ENCODE measurements around the gene GLTP. TPM values are rescaled to one million over a fixed set of nuclear protein-coding genes. Genes with fewer than 3 reads are reported as not detected.
"Not testable (repeated sequence)": the region's sequence is repeated elsewhere in the genome, so short reads cannot be mapped to it uniquely, and the experiment has no call there.

GLTP gene
- total RNA-seq, 1 experiment from 2014 or later = 34.9 TPM

DNA sequence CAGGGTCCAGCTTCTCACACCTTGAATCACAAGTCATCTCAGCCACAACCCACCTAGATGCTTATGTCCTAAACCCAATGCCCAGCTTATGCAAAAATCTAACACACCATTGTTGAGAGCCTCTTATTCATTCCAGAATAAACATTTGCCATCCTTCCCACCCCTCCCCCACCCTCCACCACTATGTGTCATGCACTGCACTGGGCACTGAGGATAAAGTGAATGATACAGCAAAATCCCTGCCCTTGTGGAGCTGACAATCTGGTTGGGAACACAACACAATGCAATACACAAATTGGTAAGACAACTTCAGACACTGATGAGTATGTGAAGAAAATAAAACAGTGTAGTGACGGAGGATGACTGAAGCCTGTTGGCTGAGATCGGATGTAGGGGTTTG lies 1.4 kb upstream of the GLTP start:
- in situ Hi-C loops (cut with HindIII; ENCODE audit: low sequenced_read_pairs) = no loop called here
- no peak for DNase-seq (ENCODE audit: low spot score)

GRCh38 chr12:109880938-109881337 lies 597 bp upstream of the GLTP start:
- in situ Hi-C loops (cut with HindIII; ENCODE audit: low sequenced_read_pairs) = no loop called here
- DNase-seq (ENCODE audit: low spot score) = no peak

GRCh38 chr12:109879351-109880042 lies 844 bp downstream of the GLTP start:
- in situ Hi-C loops (cut with HindIII; ENCODE audit: low sequenced_read_pairs) = no loop called here
- DNase-seq (ENCODE audit: low spot score) = peak; percentile 29

- no peak for DNase-seq (ENCODE audit: low spot score)
- in situ Hi-C loops (cut with HindIII; ENCODE audit: low sequenced_read_pairs) = no loop called here
These were observed 1.6 kb downstream of the GLTP start for GRCh38 chr12:109878749-109879148.

- in situ Hi-C loops (cut with HindIII; ENCODE audit: low sequenced_read_pairs) = no loop called here
- DNase-seq (ENCODE audit: low spot score) = no peak
These were observed 2.1 kb downstream of the GLTP start for GRCh38 chr12:109878247-109878625.

DNA sequence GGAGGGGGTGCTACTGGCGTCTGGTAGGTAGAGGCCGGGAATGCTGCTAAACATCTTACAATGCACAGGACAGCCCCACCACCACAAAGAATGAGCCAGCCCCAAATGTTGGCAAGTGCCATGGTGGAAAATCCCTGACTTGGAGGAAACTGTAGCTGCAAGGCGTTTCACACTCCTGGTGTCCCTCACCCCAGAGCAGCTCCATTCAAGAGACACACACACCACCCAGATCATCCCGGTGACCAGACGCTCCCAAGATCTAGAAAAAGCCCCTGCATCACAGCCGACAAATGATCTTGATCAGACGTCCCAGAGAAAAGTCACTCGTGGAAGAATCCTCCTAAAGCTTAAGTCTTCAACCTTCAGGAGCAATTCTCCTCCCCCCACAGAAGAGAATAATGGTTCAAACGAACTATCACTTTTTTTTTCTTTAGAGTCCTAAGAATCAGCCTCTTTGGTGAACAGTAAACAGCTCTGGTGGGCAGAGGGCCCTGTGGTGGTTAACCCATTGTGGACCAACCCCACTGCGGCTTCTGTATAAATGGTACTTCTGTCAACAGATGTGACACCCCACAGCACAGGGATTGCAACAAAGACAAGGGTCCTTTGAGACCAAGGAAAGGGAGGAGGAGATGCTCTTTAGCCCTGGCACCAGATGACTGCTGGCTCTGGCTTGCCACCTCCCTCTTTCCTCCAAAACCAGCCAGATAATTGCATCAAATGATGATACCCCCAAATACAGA lies 2.7 kb downstream of the GLTP start:
- in situ Hi-C loops (cut with HindIII; ENCODE audit: low sequenced_read_pairs) = no loop called here
- DNase-seq (ENCODE audit: low spot score) = no peak

DNA sequence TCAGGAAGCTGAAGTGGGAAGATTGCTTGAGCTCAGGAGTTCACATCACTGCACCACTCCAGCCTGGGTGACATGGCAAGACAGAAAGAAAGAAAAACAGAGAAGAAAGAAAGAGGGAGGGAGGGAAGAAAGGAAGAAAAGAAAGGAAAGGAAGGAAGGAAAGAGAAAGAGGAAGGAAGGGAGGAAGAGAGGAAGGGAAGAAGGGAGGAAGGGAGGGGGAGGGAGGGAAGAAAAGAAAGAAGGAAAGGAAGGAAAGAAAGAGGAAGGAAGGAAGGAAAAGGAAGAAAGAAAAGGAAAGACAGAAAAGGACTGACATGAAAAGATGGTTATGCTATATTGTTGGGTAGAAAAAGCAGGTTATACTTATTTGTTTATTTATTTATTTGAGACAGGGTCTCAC lies 3.9 kb downstream of the GLTP start:
- in situ Hi-C loops (cut with HindIII; ENCODE audit: low sequenced_read_pairs) = no loop called here
- DNase-seq (ENCODE audit: low spot score) = no peak

GRCh38 chr12:109875572-109876131 lies 4.7 kb downstream of the GLTP start:
- in situ Hi-C loops (cut with HindIII; ENCODE audit: low sequenced_read_pairs) = no loop called here
- DNase-seq (ENCODE audit: low spot score) = no peak

- no peak for DNase-seq (ENCODE audit: low spot score)
- in situ Hi-C loops (cut with HindIII; ENCODE audit: low sequenced_read_pairs) = no loop called here
These were observed 6.7 kb downstream of the GLTP start for GRCh38 chr12:109873653-109874052.

DNA sequence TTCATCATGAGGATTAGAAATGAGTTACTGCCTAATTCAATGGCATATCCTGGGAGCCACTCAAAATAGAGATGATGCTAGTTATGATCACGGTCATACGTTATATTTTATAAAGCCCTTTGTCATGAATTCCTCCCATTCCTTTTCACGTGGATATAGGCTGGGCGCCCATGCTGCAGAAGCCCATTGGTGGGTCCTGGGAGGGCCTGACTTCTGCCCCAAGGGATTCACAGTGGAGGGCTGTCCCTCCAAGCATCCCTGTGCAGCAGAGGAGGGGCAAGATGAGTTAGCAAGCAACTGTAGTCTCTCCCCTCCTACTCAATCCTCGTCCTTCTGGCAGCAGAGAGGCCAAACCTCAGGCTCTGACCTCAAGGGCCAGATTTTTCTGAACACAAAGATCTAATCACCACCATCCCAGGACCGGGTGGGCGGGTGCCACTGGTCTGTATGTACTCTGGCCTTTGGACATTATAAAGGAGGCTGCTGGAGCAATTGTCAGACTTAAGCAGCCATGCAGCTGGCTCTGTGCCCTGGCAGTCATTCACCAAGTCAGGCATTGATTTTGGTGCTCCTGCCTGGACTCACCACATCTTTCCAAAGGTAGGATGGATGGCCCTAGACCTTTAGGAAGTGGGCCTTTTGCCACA lies 8.6 kb downstream of the GLTP start:
- in situ Hi-C loops (cut with HindIII; ENCODE audit: low sequenced_read_pairs) = no loop called here
- DNase-seq (ENCODE audit: low spot score) = no peak

GRCh38 chr12:109870648-109871047 lies 9.7 kb downstream of the GLTP start:
- no peak for DNase-seq (ENCODE audit: low spot score)
- in situ Hi-C loops (cut with HindIII; ENCODE audit: low sequenced_read_pairs) = no loop called here

DNA sequence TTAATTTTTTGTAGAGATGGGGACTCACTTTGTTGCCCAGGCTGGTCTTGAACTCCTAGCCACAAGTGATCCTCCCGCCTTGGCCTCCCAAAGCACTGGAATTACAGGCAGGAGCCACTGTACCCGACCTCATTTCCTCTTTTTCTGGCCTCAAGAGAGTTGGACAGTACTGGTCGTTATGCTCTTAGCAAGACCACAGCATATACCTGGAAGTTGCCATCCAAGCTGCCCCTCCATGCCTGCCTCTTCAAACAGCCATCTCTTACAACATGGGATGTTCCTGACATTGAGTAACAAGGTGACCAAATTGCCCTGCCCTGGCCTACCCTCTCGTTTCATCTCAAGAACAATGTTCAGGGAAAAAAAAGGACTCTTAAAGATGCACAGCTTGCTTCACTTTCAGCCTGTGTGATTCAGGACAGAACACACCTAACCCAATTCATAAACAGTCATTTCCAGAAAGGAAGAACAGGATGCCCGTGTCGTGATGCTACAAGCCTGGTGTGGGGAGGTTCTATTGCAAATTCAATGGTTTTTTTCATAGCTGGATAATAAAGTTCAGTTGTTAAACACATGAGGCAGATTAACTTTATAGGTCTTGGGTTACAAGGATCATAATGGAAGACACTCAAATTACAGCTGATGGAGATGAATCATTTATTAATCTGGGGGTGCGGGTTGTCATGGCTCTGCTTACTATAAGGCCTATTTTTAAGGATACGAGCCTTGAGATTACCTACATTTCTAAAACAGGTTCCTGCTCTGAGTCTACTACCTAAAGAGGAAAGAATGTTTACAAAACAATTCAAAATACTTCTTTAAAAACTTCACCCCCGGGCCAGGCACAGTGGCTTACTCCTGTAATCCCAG lies 11.9 kb downstream of the GLTP start:
- no peak for DNase-seq (ENCODE audit: low spot score)
- in situ Hi-C loops (cut with HindIII; ENCODE audit: low sequenced_read_pairs) = no loop called here

- in situ Hi-C loops (cut with HindIII; ENCODE audit: low sequenced_read_pairs) = no loop called here
- no peak for DNase-seq (ENCODE audit: low spot score)
These were observed 15.4 kb downstream of the GLTP start for GRCh38 chr12:109864916-109865315.

DNA sequence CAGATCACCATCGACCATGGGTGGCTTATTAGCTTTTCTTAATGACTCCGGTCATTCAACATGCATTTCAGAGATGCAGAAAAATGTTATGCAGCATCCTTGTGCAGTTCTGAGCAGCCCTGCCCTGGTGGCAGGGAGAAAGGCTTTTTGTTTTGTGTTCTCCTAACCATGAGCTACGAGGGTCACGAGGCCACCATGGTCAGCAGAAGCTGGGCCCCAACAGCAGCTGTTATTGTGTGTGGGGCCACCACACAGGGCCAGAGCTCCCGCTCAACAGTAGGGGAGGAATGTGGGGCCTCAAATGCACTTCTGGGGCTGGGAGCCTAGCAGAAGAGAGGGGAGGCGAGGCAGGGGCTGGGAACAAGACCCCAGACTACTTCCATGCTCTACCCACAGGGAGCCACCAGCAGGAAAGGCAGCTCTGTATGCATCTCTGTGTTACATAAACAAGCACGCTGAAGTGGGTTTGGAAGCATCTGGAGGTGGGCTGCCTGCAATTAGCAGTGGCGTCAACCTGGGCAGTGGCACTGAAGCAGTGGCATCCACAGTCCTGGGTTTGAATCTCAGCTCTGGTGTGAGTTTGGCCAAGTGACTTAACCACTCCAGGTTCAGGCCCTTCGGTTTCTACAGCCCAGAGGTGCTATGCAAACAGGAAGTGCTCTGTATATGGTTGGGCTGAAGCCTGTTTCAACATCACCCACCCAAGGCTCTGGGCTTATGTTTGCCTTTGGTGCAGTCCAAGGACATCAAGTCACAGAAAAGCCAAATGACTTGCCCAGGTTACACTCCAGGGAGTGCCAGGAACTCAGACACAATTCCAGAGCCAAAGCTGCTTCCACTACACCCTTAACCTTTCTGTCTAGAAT lies 16.3 kb downstream of the GLTP start:
- no peak for DNase-seq (ENCODE audit: low spot score)

DNA sequence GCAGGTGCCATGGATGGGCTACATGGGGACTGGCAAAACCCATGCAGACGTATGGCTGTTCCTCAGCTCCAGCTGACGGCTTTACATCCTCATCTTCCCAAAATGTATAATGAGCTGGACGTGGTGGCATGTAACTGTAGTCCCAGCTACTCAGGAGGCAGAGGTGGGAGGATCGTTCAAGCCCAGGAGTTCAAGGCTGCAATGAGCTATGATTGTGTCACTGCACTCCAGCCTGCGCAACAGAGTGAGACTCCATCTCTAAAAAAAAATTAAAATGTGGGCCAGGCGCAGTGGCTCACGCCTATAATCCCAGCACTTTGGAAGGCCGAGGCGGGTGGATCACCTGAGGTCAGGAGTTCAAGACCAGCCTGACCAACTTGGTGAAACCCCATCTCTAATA lies 17.9 kb downstream of the GLTP start:
- in situ Hi-C loops (cut with HindIII; ENCODE audit: low sequenced_read_pairs); DNase-seq (ENCODE audit: low spot score): not testable (repeated sequence)

More for the DNA sequence above, 16.3 kb downstream of the GLTP start:
- in situ Hi-C loops (cut with HindIII; ENCODE audit: low sequenced_read_pairs) = no loop called here

GRCh38 chr12:109861689-109862314 lies 18.5 kb downstream of the GLTP start:
- no peak for DNase-seq (ENCODE audit: low spot score)
- in situ Hi-C loops (cut with HindIII; ENCODE audit: low sequenced_read_pairs) = no loop called here

DNA sequence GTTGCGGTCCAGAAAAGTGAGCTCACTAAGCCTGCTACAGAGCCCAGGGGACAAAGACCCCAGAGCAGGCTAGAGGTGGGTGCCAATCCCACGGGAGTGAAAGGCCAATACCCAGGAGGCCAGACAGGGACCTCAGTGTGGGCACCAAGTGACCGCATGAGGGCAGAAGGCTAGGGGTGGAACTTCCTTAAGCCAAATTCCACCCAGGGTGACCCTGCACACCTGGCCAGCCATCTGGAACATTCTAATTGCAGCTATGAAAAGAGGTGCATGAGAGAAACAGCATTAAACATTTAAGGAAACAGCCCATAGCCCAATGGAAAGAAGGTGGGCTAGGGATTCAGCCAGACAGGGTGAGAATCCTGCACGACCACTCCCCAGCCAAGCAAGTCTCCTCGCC lies 19.4 kb downstream of the GLTP start:
- no peak for DNase-seq (ENCODE audit: low spot score)
- in situ Hi-C loops (cut with HindIII; ENCODE audit: low sequenced_read_pairs) = no loop called here

DNA sequence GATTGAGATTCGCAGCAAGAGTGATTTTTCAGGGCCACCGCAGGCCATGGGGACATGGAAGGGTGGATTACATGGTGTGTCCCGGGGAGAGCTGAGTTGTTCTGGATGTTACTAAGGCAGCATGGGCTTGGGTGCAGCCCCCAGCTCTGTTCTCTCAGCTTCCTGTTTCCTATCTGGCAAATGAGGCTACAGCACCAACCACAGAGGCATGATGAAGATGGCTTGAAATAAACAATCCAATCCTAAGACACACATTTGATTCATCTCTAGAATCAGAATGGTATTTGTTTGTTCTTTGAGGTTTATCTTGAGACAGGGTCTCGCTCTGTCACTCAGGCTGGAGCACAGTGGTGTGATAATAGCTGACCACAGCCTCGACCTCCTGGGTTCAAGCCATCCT lies 21.6 kb downstream of the GLTP start:
- in situ Hi-C loops (cut with HindIII; ENCODE audit: low sequenced_read_pairs) = loop anchor here (10.0 kb wide), 1 partner anchor 106 kb away; no protein-coding TSS in a partner anchor
- DNase-seq (ENCODE audit: low spot score) = no peak
